ENCODE measurements around the gene TGM2.

TGM2 gene

DNA sequence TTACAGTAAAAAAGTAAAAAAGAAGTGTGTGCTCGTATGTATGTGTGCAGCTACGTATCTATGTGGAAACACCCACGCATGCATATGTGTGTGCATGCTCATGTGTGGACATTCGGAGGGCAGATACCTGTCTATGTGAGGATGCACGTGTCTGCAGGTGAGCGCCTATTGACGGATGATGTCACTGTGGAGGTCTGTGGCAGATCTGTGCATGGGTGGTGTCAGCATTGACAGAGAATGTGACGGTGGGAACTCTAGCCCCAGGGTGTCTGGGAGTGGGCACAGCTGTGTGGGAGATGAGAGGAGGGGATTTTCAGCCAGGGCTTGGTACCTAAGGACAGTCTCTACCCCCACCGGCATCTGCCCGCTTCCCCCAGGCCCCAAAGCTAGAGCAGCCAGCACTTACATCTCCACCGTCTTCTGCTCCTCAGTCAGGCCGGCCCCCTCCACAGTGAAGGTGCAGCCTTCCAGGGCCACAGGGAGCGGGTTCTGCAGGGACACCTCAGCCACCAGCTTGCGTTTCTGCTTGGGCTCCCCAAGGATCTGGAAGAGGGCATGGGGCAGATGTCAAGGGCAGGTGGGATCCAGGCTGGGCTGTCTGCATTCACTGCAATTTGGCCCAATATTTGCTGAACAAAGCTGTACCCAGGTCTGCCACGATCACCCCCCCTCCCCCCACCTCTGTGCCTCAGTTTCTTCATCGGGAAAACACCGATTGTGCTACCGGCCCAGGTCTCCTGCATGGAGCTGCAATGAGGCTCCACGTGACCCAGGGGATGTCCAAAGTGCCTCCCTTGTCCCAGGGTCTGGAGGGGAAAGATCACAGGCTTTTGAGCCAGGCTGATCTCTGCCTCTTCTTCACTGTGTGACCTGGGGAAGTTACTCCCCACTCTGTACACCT is 34.1 kb downstream of the TGM2 start:
- DNase-seq, result no peak

DNA sequence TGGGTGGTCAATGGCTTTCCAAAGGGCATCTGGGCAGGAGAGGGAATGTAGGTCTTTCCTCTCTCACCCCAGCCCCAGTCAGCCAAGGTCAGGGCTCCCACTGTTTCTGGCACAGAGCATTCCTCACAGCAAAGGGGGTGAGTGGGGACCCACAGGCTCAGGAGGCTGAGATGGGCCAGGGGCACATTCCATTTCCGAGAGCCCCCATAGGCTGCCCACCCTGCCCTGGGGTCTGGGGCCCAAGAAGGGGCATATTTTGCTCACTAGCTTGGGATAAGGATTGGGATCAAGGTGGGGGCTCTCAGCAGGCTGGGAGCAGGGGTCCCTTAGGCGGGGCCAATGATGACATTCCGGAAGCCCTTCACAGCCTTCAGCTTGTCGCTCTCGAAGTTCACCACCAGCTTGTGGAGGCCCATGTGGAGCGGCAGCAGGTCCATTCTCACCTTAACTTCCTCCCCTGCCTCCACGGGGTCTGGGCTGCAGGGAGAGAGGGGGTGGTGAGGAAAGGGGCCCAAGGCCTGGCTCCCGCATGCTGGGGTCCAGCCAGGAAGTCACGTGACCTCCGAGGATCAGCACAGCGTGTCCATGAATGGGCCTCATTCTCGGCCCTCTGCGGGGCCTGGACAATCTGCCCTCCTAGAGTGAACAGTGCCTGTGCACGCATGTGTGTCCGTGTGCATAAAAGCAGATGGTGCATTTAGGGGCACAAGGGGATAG is 35.0 kb downstream of the TGM2 start:
- no peak for DNase-seq

DNA sequence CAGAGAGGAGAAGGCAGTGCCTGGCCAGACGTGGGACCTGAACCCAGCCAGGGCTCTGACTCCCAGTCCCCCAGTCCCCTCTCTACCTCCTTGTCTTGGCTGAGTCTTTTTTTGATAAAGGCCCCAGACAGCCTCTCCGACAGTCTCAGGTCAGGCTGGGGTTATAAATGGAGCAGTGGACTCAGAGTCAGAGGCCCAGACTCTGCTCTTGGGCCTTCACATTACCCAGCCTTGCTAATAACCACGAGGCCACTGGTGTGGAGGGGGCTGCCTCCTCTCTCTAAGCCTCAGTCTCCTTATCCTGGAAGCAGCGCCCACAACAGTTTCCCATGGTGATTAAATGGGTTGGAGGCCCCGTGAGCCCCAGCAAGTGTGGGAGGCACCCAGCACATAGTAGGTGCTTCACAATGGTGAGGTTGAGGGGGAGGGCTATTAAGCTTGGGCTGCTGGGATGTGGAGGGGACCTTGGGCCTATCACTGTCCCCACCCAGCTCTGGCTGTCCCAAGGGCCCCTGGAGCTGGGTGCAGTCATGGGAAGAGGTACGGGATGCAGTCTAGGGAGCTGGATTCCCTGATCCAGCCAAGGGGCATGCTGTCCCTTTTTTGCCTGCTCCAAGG is 35.7 kb downstream of the TGM2 start:
- DNase-seq, result peak; percentile 38

DNA sequence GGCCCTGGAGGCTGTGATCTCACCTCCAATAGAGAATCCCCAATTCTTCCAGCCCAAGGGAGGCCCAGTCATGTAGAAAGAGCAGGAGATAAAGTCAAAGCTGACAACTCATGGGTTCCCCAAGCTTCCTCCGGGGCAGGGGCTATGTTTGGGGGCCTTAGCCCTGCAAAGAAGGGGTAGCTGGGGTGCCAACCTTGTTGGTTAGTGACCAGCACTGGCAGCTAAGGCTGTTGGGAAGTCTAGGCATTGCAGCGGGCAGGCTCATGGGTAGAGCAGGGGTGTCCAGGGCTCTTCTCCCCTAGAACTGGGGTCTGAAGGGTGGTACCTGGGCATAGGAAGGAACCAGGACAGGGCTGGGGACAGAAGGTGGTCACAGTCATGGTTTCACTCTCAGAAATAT is 36.4 kb downstream of the TGM2 start:
- DNase-seq, result peak; percentile 13

DNA sequence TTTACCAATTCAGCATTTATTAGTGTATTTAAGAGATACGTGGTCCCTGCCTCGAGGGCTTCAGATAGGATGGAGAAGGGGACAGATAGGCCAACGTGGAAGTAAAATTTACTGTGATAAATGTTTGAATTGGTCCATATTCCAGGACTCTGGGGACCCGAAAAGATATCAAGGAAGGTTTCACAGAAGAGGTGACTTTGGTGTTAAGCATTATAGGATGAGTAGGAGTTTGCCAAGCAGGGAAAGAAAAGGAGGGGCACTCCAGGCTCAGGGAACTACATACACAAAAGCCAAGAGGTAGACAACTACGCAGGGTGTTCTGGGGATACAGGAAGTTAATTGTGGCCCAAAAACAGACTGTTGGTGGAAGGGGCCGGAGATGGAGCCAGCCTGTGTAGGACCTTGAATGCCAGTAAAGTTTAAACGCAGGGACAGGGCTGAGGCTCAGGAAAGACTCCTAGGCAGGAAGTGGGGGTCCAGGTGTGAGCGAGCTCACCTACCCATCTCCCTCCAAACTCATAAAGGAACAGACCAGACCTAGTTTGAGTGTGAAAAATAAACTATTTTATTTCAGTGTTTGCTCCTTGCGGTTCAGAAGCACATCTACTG is 37.0 kb downstream of the TGM2 start:
- peak; percentile 11 for DNase-seq

DNA sequence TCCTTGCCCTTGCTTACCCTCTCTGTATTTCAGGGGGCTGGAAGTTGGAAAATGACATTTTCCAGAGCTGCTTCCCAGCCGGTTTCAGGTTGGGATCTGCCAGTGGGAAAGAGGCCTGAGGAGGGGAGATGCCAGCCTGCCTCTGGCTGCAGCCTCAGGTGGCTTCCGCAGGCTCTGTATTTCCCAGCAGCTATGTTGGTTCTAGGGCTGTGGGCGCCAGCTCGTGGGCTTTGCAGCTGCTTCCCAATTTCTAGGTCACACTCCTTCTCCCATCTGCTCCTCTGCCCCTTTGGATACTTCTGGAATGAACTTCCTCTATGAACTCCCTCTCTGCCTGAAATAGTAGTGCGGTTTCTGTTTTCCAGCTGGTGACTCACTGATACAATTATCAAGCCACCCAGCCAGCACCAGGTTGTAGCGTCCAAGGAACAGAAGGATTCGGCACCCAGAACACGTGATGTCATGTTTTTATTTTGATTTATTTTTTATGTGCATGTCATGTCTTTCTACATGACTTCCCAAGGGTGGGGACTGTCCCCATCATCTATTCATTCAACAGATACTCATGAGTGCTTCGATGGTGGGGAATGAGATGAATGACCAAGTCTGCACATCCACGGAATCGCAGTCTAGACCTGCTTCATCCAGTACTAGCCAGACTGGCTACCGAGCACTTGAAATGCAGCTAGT is 38.0 kb downstream of the TGM2 start:
- DNase-seq, result no peak

DNA sequence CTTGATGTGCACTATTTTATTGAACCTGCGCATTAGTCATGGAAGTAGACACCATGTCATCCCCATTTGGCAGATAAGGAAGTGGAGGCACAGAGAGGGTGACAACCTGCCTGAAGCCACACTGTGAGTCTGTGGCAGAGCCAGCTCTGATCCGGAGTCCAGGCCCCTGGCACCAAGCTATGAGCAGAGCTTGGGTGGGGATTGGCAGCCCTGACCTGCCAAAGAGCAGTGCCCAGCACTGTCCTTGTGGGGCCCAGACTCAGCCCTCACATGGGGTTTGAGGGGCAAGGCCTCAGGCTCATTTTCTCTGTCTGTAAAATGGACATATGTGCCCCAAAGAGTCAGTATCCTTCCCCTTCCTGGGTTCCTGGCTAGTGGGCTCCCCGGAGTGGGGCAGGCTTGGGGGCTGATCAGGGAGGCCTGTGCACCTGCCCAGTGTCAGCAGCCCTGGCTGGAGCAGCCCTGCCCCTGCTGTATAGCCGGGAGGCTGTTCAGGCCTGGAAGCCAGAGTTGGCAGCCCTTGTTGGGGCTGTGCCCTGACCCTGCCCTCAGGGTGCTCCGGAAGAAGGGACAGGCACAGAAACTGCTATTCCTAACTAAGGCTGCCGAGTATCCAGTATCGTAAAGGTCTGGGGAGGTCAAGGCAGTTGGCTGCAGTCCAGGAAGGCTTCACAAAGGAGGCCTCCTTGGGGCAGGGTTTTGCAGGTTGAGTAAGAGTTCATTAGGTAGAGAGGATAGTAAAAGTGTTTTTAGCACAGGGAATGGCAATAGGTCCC is 38.7 kb downstream of the TGM2 start:
- no peak for DNase-seq

DNA sequence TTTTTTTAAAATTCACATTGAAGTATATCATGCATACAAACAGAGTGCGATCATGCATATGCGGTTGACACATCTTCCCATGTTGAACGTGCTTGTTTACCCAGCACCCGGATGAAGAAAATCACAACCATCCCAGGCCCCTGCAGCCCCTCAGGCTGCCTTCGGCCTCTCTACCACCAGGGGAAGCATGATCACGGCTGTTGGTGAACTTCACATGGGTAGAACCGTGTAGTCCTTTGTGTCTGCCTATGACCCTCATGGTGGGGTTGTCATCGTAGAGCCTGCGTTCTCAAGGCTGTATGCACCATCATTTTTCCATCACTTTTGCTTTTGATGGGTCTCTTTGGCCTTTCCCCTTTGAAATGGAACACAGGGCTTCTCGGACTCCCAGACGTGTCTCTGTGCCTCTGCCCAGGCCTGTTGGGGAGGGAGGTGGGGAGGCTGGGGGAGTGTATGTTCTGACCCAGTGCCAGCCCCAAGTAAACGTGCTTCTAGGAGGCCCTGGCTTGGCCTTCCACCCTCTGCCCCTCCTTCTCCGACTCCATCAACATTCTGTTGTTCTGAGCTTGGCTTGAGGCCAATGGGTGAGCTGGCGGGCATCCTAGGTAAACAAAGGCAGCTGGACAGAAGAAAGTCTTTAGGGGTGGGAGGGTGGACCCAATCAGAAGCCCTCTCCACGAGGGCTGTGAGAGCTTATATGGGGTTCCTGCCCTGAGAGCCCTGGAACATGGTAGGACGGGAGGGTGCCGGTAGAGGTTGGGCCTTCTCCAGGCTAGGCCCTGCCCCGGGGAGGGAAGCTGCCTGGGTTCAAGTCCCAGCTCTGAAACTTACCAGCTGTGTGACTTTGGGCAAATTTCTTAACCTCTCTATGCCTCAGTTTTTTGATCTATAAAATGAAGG is 39.7 kb downstream of the TGM2 start:
- no peak for DNase-seq

DNA sequence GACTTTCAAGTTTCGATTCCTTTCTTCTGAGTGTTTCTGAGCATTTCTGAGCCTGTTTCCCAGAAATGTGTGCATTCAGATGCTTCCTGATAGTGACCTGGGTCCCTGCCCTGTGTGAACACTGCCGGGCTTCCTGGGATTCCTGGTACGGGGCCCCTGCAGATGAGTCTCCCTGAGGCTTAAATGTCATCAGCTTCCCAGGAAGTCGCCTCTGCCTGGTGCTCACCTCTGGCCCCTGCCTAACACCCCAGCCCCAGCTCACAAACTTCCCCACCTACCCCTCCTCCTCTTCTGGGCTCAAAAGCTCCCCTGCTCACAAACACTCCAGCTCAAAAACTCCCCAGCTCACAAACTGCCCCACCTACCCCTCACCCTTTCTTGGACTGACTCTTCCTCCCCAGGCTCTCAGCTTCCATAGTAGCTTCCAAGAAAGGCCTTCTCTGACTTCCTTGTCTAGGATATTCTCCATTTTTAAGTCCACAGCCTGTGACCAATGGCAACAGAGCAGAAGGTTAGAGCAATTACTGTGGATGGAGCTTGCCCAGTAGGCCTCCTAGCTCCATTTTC is 42.0 kb downstream of the TGM2 start:
- DNase-seq, result no peak

DNA sequence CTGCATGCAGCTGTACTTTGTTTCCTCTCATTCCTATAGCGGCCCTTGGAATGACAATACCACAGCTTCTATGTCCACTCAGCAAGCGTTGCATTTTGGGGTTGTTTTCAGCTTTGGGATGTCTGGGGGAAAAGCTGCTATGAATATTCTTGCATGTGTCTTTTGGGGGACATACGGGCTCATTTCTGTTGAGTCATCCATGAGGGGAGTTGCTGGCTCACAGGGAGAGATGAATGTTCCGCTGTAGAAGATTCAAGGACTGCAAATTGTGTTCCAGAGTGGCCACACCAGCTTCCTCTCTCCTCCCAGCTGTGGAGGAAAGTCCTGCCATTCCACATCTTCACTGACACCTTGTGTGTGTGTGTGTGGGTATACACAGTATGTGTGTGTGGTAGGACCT is 43.3 kb downstream of the TGM2 start:
- DNase-seq, result no peak

DNA sequence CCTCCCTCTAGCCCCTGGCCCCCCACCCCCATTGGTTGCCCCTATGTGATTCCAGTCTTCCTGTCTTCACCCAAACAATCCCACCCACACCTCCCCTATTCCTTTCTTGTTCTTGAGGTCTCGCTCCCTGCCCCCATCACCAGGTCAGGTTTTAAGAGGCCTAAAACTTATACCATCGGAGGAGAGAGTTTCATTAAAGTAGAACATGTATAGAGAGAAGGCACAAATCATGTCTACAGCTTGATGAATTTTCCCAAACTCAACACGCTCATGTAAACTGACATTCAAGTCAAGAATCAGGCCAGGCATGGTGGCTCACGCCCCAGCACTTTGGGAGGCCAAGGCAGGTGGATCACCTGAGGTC is 44.5 kb downstream of the TGM2 start:
- DNase-seq, result no peak

DNA sequence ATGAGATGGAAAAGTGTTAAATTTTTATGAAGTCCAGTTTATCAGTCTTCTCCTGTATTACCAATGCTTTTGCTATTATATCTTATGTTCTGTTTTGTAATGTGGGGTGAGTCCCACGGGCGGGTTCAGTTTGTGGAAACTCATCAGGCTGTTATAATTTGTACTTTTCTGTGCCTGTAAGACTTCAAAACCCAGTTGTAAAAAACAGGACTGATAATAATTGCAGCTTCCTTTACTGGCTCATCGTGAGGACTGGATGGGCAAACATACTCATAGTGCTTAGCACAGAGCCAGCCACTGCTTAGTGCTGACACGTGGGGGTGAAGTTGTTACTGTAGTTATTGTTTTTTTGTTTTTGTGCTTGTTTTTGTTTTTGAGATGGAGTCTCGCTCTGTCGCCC is 45.6 kb downstream of the TGM2 start:
- DNase-seq, result no peak

DNA sequence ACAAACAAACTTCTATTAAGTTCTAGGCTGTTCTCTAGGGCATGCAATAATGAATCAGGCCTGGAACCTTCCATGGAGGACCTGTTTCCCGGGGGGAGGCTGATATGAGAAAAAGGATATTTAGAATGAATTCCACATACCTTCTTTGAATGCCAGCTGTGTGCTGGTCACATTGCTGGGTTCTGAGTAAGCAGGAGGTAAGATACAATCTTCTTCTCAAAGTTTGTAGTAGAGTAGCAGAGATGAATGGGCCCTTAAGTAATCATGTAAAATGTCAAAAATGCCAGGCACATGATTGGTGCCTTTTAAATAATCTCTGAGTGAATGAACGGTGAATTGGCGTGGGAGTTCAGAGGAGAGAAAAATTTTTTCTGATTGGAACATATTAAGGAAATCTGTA is 47.4 kb downstream of the TGM2 start:
- DNase-seq, result no peak

DNA sequence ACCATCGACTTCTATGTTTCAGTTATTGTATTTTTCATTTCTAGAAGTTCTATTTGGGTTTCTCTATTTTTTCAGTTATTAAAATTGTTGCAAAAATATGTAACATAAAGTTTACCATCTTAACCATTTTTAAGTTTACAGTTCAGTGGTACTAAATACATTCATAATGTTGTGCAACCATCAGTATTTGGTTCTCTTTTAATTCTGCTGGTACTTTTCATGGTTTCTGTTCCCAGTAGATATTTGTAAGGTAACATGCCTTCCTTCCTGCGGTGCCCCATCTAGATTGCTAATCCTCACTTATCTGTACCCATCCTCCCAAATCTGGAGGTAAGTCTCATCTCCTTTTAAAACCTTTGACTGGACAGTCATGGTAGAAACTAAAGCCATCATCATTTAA is 47.9 kb downstream of the TGM2 start:
- DNase-seq, result no peak

DNA sequence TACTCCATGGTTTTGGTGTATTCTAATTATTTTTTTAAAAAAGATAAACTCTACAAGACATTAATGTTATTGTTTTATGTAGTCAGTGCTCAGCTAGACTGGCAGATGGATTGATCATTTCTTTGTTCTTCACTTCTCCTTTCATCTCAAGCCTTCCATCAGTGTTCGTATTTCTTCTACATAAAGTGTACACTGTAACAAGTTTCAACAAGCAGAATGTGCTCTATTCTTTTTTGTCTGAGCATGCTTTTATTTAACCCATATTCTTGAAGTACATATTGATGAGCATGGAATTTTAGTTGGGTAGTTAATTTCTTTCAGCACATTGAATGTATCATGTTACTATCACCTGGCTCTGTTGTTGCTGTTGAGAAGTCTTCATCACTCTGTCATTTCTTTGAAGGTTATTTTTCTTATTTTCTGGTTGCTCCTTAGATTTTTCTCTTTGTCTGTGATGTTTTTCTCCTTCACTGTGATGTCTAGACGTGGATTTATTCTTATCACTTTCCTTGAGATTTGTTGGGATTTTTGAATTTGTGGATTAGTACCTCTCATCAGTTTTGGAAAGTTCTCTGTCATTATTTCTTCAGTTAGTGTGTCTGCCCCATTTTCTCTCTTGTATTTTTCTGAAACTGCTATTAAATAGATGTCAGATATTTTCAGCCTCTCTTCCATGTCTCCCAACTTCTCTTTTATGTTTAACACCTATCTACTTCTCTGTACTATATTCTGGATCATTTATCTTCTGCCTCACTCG is 48.5 kb downstream of the TGM2 start:
- DNase-seq, result no peak

DNA sequence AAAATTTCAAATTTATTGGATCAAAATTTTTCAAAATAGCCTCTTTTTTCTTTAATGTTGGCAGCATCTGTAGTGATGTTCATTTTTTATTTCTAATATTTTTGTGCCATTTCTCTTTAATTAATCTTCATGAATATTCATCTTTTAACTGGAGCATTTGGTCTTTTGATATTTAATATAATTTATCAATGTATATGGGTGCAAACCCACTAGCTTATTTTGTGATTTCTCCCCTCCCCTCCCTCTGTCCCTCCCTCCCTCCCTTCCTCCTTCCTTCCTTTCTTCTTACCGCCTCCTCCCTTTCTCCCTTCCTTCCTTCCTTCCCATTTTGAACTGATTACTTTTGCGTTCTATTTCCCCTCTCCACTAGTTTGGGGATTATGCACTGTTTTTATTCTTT is 49.2 kb downstream of the TGM2 start:
- DNase-seq, result no peak

DNA sequence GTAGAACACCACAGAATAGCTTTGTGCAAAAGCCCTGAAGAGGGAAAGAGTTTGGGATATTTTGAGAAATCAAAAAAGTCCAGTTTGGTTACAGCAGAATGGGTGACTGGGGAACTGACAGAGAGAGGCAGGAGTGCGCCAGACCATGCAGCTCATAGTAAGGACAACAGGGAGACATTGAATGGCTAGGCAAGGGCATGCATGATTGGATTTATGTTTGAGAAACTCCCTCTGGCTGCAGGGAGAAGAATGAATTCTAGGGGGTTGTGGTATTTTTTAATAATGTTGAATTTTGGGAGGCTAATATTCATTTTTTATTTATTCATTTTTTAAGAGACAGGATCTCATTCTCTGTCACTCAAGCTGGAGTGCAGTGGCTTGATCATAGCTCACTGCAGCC is 49.9 kb downstream of the TGM2 start:
- DNase-seq, result no peak

DNA sequence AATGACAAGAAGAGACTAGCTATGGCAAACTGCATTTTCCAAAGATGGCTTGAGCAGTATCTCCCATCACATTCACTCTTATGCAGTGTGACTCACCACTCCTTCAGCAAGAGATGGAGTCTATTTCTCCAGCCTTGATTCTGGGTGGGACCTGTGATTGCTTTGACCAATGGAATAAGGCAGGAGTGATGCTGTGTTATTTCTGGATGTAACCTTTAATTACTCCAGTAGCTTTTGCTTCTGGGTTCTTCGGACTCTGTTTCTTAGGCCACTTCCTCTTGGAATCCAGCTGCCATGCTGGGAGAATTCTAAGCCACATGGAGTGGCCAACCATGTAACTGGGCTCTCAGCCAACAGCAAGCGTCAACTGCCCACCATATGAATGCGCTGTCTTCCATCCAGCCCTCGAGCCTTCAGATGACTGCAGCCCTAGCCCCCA is 50.7 kb downstream of the TGM2 start:
- no peak for DNase-seq

DNA sequence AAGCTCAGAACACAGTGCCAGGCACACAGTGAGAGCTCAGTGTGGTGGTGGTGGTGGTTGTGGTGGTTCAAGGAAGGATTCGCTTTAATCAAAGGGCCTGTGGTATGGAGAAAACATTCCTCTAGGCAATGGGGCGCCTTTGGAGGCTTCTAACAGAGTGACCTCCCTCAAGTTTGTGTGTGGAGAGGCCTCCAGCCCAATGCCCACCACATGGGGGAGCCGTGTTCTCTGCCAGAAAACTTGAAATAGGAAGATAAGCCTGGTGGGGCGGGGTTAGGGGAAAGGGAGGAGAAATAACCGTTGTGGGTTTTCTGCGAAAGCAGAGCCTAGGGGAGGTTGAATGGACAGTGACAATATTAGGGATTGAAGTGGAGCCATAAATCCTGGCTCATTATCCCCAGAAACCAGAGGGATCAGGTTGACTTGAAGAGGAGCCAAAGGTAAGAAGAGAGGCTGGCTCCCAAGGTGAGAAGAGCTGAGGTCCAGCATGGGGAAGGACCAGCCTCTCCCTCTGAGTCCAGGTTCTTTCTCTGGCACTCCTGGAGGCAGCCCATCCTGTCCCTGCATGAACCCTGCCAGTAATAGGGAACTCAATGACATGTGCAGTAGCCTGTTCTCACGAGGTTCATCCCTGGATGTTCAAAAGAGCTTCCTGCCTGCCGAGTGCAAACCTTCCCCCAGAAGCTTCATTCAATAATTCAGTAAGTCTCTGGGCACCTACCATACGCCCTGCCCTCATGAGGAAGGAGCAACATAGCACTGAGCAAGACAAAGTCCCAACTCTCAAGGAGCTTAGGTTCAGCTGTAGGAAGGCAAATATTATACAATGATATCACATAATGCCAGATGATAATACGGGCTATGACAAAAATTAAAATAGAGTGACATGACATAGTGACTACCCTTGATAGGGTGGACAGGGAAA is 51.4 kb downstream of the TGM2 start:
- no peak for DNase-seq
